HCT116 (cell line): ENCODE measurements around the gene LRRK1. TPM values are rescaled to one million over a fixed set of nuclear protein-coding genes. Genes with fewer than 3 reads are reported as not detected.

Experiments
- ATAC-seq: fragments of 200-7000 bp; cut with Tn5 transposase; 2 replicates; pipeline ENCODE4 v1.9.1; 2020; ENCODE audit warnings: mild to moderate bottlenecking, moderate library complexity
- BruUV-seq: library from RNA; stranded (reverse); fragments of 400-500 nt; replicated peaks from 2 replicates; lab custom pipeline; 2021; lab: Mats Ljungman, UMichigan
- CTCF ChIA-PET: fragments of 300-600 bp; sonication (Branson Sonifier 250); formaldehyde crosslinking; loops from one replicate; lab custom pipeline; 2021; ENCODE audit warnings: antibody characterized with exemption; lab: Charles Lee
- POLR2A ChIA-PET: fragments of 300-600, 350-600 bp; sonication (Branson Sonifier 250); formaldehyde crosslinking; loops from one replicate; lab custom pipeline; 2021; ENCODE audit warnings: antibody characterized with exemption; lab: Charles Lee
- RAD21 ChIA-PET, 2 experiments: fragments of 300-600 bp; sonication (Branson Sonifier 250); formaldehyde crosslinking; loops; one replicate each; lab custom pipeline; 2023; ENCODE audit warnings: low total read pairs in 2 of 2; ENCODE audit not compliant: uncharacterized antibody in 2 of 2, unreplicated experiment in 2 of 2, low non-redundant PET in 1 of 2; lab: Charles Lee
- DNase-seq: peaks from one replicate; pipeline ENCODE4 v3.0.0-alpha.2; 2010; ENCODE audit warnings: low read depth, low spot score
- H2AFZ ChIP-seq: fragments of 200-600 bp; shearing (Covaris generic), sonication (generic); 2 replicates; pipeline ENCODE4 v1.6.1; 2017; ENCODE audit warnings: low read depth, mixed run types, mixed read lengths, antibody characterized with exemption, low read length; ENCODE audit not compliant: poor library complexity, severe bottlenecking
- H3K27ac ChIP-seq: 2 replicates; pipeline ENCODE4 v1.5.1; 2012; ENCODE audit warnings: low read depth, low read length
- H3K27me3 ChIP-seq: fragments of 200-600 bp; sonication (generic); 2 replicates; pipeline ENCODE4 v1.6.1; 2016; ENCODE audit warnings: mixed run types, low read length, mixed read lengths; ENCODE audit not compliant: insufficient read depth
- H3K36me3 ChIP-seq, 2 experiments: fragments of 200-500 bp in 1 of 2; fragments of 200-600 bp in 1 of 2; sonication (Bioruptor generic) in 1 of 2; sonication (generic) in 1 of 2; 2 replicates each; pipeline versions ENCODE4 v1.5.1 to v1.6.1; 2014 to 2016; ENCODE audit warnings: low read length in 2 of 2, inconsistent platforms in 1 of 2, mixed read lengths in 1 of 2, mixed run types in 1 of 2; ENCODE audit not compliant: insufficient read depth in 2 of 2, control insufficient read depth in 1 of 2
- H3K4me1 ChIP-seq, 2 experiments: fragments of 200-600 bp in 1 of 2; sonication (generic) in 1 of 2; 2 replicates each; pipeline versions ENCODE4 v1.5.1 to v1.6.1; 2012 to 2017; ENCODE audit warnings: low read length in 2 of 2, inconsistent platforms in 1 of 2, mild to moderate bottlenecking in 1 of 2, mixed read lengths in 1 of 2, mixed run types in 1 of 2, moderate library complexity in 1 of 2; ENCODE audit not compliant: insufficient read depth in 2 of 2, control insufficient read depth in 1 of 2
- H3K4me2 ChIP-seq: fragments of 200-600 bp; sonication (generic); 2 replicates; pipeline ENCODE4 v1.6.1; 2017; ENCODE audit warnings: mixed run types, low read length, mixed read lengths
- H3K4me3 ChIP-seq, 2 experiments: fragments of 200-600 bp in 1 of 2; sonication (generic) in 1 of 2; replicated peaks in 1 of 2; 2 replicates each; pipeline ENCODE4 v1.5.1; 2011 to 2016; ENCODE audit warnings: low read length in 2 of 2, control low read depth in 1 of 2, low read depth in 1 of 2, mild to moderate bottlenecking in 1 of 2, mixed read lengths in 1 of 2, mixed run types in 1 of 2
- H3K79me2 ChIP-seq: fragments of 200-600 bp; sonication (generic); 2 replicates; pipeline ENCODE4 v1.6.1; 2017; ENCODE audit warnings: mild to moderate bottlenecking, mixed run types, low read length, moderate library complexity, mixed read lengths; ENCODE audit not compliant: insufficient read depth
- H3K9ac ChIP-seq: fragments of 200-600 bp; sonication (generic); 2 replicates; pipeline ENCODE4 v1.6.1; 2016; ENCODE audit warnings: low read length, mixed read lengths
- H3K9me2 ChIP-seq: fragments of 200-600 bp; sonication (generic), shearing (Covaris generic); 2 replicates; pipeline ENCODE4 v1.6.1; 2017; ENCODE audit warnings: mixed run types, mild to moderate bottlenecking, moderate library complexity; ENCODE audit not compliant: insufficient read depth
- H3K9me3 ChIP-seq, 2 experiments: fragments of 200-500 bp in 1 of 2; fragments of 200-600 bp in 1 of 2; sonication (Bioruptor generic) in 1 of 2; sonication (generic) in 1 of 2; 2 replicates each; pipeline ENCODE4 v1.6.1; 2014 to 2017; ENCODE audit warnings: low read length in 2 of 2, mixed read lengths in 2 of 2, inconsistent platforms in 1 of 2, low read depth in 1 of 2, mild to moderate bottlenecking in 1 of 2, mixed run types in 1 of 2, moderate library complexity in 1 of 2; ENCODE audit not compliant: control insufficient read depth in 1 of 2, insufficient read depth in 1 of 2
- H4K20me1 ChIP-seq: fragments of 200-600 bp; sonication (generic), shearing (Covaris generic); 2 replicates; pipeline ENCODE4 v1.6.1; 2017; ENCODE audit warnings: mixed run types, mild to moderate bottlenecking, moderate library complexity; ENCODE audit not compliant: insufficient read depth
- ATF3 ChIP-seq: IDR thresholded peaks from 2 replicates; pipeline ENCODE4 v1.6.1; 2012
- CBX3 ChIP-seq: IDR thresholded peaks from 2 replicates; pipeline ENCODE4 v1.6.1; 2012; ENCODE audit warnings: low read depth
- CEBPB ChIP-seq: IDR thresholded peaks from 2 replicates; pipeline ENCODE4 v1.6.1; 2012; ENCODE audit warnings: low read depth
- CTCF ChIP-seq, 3 experiments: fragments of 200-600 bp in 1 of 3; sonication (generic) in 1 of 3; IDR thresholded peaks in 2 of 3; conservative IDR thresholded peaks in 1 of 3; 2 replicates each; pipeline ENCODE4 v1.5.1; 2012 to 2017; ENCODE audit warnings: low read depth in 2 of 3, low read length in 2 of 3, antibody characterized with exemption in 1 of 3, borderline replicate concordance in 1 of 3, control low read depth in 1 of 3, mild to moderate bottlenecking in 1 of 3, mixed read lengths in 1 of 3, mixed run types in 1 of 3, moderate library complexity in 1 of 3; ENCODE audit not compliant: insufficient read depth in 1 of 3
- EGR1 ChIP-seq: IDR thresholded peaks from 2 replicates; pipeline ENCODE4 v1.6.1; 2012; ENCODE audit warnings: low read depth
- EZH2 ChIP-seq: fragments of 200-600 bp; sonication (generic); IDR thresholded peaks from 2 replicates; pipeline ENCODE4 v1.6.1; 2017; ENCODE audit warnings: antibody characterized with exemption, mixed run types
- EZH2phosphoT487 ChIP-seq: fragments of 200-600 bp; IDR thresholded peaks from 2 replicates; pipeline ENCODE4 v1.6.1; 2018; ENCODE audit warnings: antibody characterized with exemption, borderline replicate concordance
- FOSL1 ChIP-seq: IDR thresholded peaks from 2 replicates; pipeline ENCODE4 v1.6.1; 2012; ENCODE audit warnings: low read depth
- JUND ChIP-seq: IDR thresholded peaks from 2 replicates; pipeline ENCODE4 v1.6.1; 2012
- MAX ChIP-seq: IDR thresholded peaks from 2 replicates; pipeline ENCODE4 v1.6.1; 2012
- POLR2A ChIP-seq: IDR thresholded peaks from 2 replicates; pipeline ENCODE4 v1.7.0; 2011; ENCODE audit warnings: borderline replicate concordance; ENCODE audit not compliant: insufficient read depth, insufficient read length; ENCODE audit errors: extremely low read depth
- POLR2AphosphoS5 ChIP-seq: IDR thresholded peaks from 2 replicates; pipeline ENCODE4 v1.6.1; 2011; ENCODE audit warnings: mild to moderate bottlenecking, low read depth, low read length, moderate library complexity
- RAD21 ChIP-seq: IDR thresholded peaks from 2 replicates; pipeline ENCODE4 v1.6.1; 2012; ENCODE audit warnings: low read depth, mild to moderate bottlenecking
- REST ChIP-seq: IDR thresholded peaks from 2 replicates; pipeline ENCODE4 v1.6.1; 2012; ENCODE audit warnings: low read depth
- SIN3A ChIP-seq: IDR thresholded peaks from 2 replicates; pipeline ENCODE4 v1.6.1; 2012; ENCODE audit warnings: low read depth
- SP1 ChIP-seq: IDR thresholded peaks from 2 replicates; pipeline ENCODE4 v1.6.1; 2012; ENCODE audit warnings: low read depth
- SRF ChIP-seq: IDR thresholded peaks from 2 replicates; pipeline ENCODE4 v1.6.1; 2012; ENCODE audit warnings: low read depth
- TCF7L2 ChIP-seq: IDR thresholded peaks from 2 replicates; pipeline ENCODE4 v1.7.0; 2011; ENCODE audit warnings: borderline replicate concordance, inconsistent platforms; ENCODE audit not compliant: insufficient read depth, insufficient read length; ENCODE audit errors: extremely low read depth
- ZBTB33 ChIP-seq: IDR thresholded peaks from 2 replicates; pipeline ENCODE4 v1.6.1; 2011; ENCODE audit warnings: mild to moderate bottlenecking, low read length, moderate library complexity; ENCODE audit not compliant: insufficient replicate concordance; ENCODE audit errors: extremely low read depth
- ZFX ChIP-seq: fragments of 450-650 bp; IDR thresholded peaks from 2 replicates; pipeline ENCODE4 v1.6.1; 2017
- ZNF274 ChIP-seq: fragments of 200-500 bp; sonication (Bioruptor generic); IDR thresholded peaks from 2 replicates; pipeline ENCODE4 v1.6.1; 2014; ENCODE audit warnings: mild to moderate bottlenecking, low read depth, low read length, inconsistent platforms
- intact Hi-C: fragments of 100-400 bp; cut with micrococcal nuclease; formaldehyde crosslinking; loops from 2 replicates; pipeline ENCODE4 v1.10.0; 2022
- total RNA-seq: library from RNA; stranded (reverse); gene quantifications from one replicate; pipeline ENCODE4 v1.2.1, GENCODE V29; 2021; ENCODE audit not compliant: unreplicated experiment

The LRRK1 gene
- total RNA-seq, 1 experiment from 2014 or later: 21.6 TPM

- Histone ChIP-seq H3K4me2 (peak overlapping the region; percentile 89), H3K4me1 (peaks cover 28 to 64% of the 10 kb centered on the region in 2 experiments), H3K9ac (peak overlapping the region; percentile 90), H3K4me3 (no peak overlapping the region), H3K9me2 (no peaks in the 10 kb centered on the region), H3K9me3 (no peaks in the 10 kb centered on the region), H4K20me1 (peaks cover 12% of the 10 kb centered on the region; the same call in 1 of the 2 replicates), H2AFZ (no peak overlapping the region), H3K36me3 (peaks cover 0 to 14% of the 10 kb centered on the region in 2 experiments; a peak in 1 of 4 replicates), H3K79me2 (peaks cover 40% of the 10 kb centered on the region), H3K27ac (peak overlapping the region; percentile 3; the same call in 1 of the 2 replicates), H3K27me3 (no peaks in the 10 kb centered on the region)
- POLR2A ChIA-PET: interaction anchor here (1.2 kb wide), 1 partner anchor 164 kb away, joined by 3 read pairs; no protein-coding TSS in a partner anchor
- intact Hi-C loops: no loop called here
- CTCF ChIA-PET: interaction anchor here (1.0 to 1.7 kb wide), 3 partner anchors 8 to 206 kb away, joined by 3 to 5 read pairs (median 3); no protein-coding TSS in a partner anchor
- RAD21 ChIA-PET: no interaction called here
- ATAC-seq (peak; percentile 62), DNase-seq (peak; percentile 66)
- no TSS peak for BruUV-seq
- TF ChIP-seq TCF7L2: peak; percentile 54
- TF ChIP-seq MAX: peak; percentile 43; the same call in 1 of the 2 replicates
- TF ChIP-seq EZH2: no peak
- no peak for TF ChIP-seq REST
- no peak for TF ChIP-seq JUND
- TF ChIP-seq ZBTB33: no peak
- 0 out of 2 replicates have a peak, but pooled peaks have one; percentile 21 for TF ChIP-seq SP1
- no peak for TF ChIP-seq EGR1
- TF ChIP-seq ZFX: no peak
- TF ChIP-seq FOSL1: no peak
- no peak for TF ChIP-seq POLR2A
- 0 out of 2 replicates have a peak, but pooled peaks have one; percentile 26 for TF ChIP-seq POLR2AphosphoS5
- TF ChIP-seq RAD21: no peak
- no peak for TF ChIP-seq EZH2phosphoT487
- TF ChIP-seq SIN3A: no peak
- TF ChIP-seq CEBPB: no peak
- TF ChIP-seq CBX3: no peak
- TF ChIP-seq ZNF274: no peak
- TF ChIP-seq ATF3: no peak
- TF ChIP-seq SRF: no peak
- no peak for TF ChIP-seq CTCF (IDR thresholded peaks at IDR 0.05 in 2 of 3, conservative IDR thresholded peaks at IDR 0.05 in 1 of 3; ENCODE audit: borderline replicate concordance in 1 of 3, insufficient read depth in 1 of 3, low read depth in 2 of 3, low read length in 2 of 3)
Measured at GRCh38 chr15:100877551-100877950, 41.6 kb upstream of the LRRK1 start.
